Mucosa of descending colon (tissue), 3 donors: ENCODE results near the gene ATG10. TPM values are rescaled to one million over a fixed set of nuclear protein-coding genes. Genes with fewer than 3 reads are reported as not detected.

Source experiments
- ATAC-seq: fragments of 200-7000 bp; cut with Tn5 transposase; one replicate; pipeline ENCODE4 v1.9.1; 2020; ENCODE audit warnings: mild to moderate bottlenecking, moderate library complexity
- DNase-seq, 3 donors: peaks; one replicate each; pipeline ENCODE4 v3.0.0-alpha.2; 2020
- H3K36me3 ChIP-seq: fragments of 200-600 bp; one replicate; pipeline ENCODE4 v1.8.0; 2021; ENCODE audit warnings: low read depth, mild to moderate bottlenecking
- H3K4me1 ChIP-seq: fragments of 200-600 bp; one replicate; pipeline ENCODE4 v1.8.0; 2021; ENCODE audit warnings: low read depth, mild to moderate bottlenecking
- H3K4me3 ChIP-seq: fragments of 200-600 bp; one replicate; pipeline ENCODE4 v1.8.0; 2021; ENCODE audit warnings: mild to moderate bottlenecking
- H3K9me3 ChIP-seq: fragments of 200-600 bp; one replicate; pipeline ENCODE4 v1.8.0; 2021; ENCODE audit warnings: mild to moderate bottlenecking
- intact Hi-C, 2 donors: fragments of 100-400 bp; cut with DNase I in 1 of 2; cut with micrococcal nuclease in 1 of 2; formaldehyde crosslinking; loops; one replicate each; pipeline versions ENCODE4 v1.11.0 to v1.11.1; 2022; cut with DNase I, micrococcal nuclease
- total RNA-seq, 3 donors: library from RNA; stranded (reverse); fragmentation: NEBNext Ultra II Directional in 2 of 3; extraction: Animal tissue kit (Norgen Biotek cat#: 25700) in 2 of 3; gene quantifications; one replicate each; pipeline versions ENCODE4 v1.2.1 to v1.2.4, GENCODE V29; 2021 to 2023
- TF ChIP-seq, protein P1 (sequence below): fragments of 200-600 bp; IDR thresholded peaks from one replicate; pipeline ENCODE4 v1.8.0; 2022; ENCODE audit warnings: antibody characterized with exemption, mild to moderate bottlenecking
- donor health status: DM: no; HTN: no; CAD: no; lungs with moderate emphysema.
- donor health status: DM: no; HTN: no; CAD: no.
- donor health status: DM: no; HTN: yes; CAD: no.

ATG10 gene
- total RNA-seq, 3 donors from 2014 or later = 5.9 to 8.8 (median 7.0) TPM

DNA sequence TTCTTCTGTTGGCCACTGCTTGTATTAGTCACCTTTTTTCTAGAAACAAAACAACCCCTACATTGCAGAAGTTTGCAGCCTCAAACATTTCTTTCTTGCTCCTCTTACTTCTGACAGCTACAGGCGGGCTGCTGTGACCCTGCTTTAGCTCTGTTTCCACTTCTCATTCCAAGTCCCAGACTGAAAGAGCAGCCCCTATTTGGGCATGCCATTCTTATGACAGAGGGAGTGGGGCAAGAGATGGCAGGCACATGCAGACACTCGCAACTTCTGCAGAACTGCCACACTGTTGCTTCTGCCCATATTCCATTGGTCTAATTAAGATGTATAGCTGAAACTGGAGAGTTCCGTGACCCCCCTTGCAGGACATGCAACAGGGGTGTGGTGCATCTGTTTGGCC, 325.9 kb downstream of the ATG10 start:
- H3K36me3 ChIP-seq = no peaks in the 10 kb centered on the region
- no peak for DNase-seq
- no peak overlapping the region for H3K4me3 ChIP-seq
- H3K9me3 ChIP-seq = no peaks in the 10 kb centered on the region
- intact Hi-C loops = no loop called here
- TF ChIP-seq, protein P1, sequence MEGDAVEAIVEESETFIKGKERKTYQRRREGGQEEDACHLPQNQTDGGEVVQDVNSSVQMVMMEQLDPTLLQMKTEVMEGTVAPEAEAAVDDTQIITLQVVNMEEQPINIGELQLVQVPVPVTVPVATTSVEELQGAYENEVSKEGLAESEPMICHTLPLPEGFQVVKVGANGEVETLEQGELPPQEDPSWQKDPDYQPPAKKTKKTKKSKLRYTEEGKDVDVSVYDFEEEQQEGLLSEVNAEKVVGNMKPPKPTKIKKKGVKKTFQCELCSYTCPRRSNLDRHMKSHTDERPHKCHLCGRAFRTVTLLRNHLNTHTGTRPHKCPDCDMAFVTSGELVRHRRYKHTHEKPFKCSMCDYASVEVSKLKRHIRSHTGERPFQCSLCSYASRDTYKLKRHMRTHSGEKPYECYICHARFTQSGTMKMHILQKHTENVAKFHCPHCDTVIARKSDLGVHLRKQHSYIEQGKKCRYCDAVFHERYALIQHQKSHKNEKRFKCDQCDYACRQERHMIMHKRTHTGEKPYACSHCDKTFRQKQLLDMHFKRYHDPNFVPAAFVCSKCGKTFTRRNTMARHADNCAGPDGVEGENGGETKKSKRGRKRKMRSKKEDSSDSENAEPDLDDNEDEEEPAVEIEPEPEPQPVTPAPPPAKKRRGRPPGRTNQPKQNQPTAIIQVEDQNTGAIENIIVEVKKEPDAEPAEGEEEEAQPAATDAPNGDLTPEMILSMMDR = no peak
- ATAC-seq = no peak
- no peaks in the 10 kb centered on the region for H3K4me1 ChIP-seq

DNA sequence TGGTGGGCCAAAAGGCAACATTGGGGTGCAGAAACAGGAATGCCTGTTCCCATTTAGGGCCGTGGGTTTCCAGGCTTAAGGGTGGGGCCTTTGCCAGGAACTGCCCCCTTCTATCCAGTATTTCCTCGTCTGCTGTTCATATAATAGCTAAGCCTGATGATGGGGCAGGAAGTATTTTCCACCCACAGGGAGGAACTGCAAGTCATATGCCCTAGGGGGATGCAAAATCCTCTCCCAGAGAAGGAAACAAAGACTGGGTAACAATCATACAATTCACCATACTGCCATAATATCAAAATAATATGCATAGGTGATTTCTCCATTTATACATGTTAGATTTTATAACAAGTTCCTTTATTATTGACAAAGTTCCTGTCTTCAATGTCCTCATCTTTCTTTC, 326.8 kb downstream of the ATG10 start:
- Histone ChIP-seq H3K4me1 (no peaks in the 10 kb centered on the region), H3K36me3 (no peaks in the 10 kb centered on the region), H3K4me3 (no peak overlapping the region), H3K9me3 (no peaks in the 10 kb centered on the region)
- intact Hi-C loops = no loop called here
- TF ChIP-seq, protein P1 = no peak
- no peak for DNase-seq
- no peak for ATAC-seq

DNA sequence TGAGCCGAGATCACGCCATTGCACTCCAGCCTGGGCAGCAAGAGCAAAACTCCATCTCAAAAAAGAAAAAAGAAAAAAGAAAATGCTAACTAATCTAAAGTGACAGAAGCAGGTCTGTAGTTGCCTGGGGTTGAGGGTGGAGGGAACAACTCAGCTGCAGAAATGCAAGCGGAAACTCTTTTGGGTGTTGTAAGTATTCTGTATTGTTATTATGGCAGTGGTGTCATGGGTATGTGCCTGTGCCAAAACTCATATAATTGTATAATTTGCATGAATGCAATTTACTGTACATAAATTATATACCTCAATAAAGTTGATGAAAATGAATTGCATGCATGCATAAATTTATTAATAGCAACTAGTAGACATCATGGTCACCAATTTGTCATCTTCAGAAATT, 329.4 kb downstream of the ATG10 start:
- TF ChIP-seq, protein P1 = no peak
- Histone ChIP-seq H3K4me3 (no peak overlapping the region), H3K4me1 (no peaks in the 10 kb centered on the region), H3K36me3 (no peaks in the 10 kb centered on the region), H3K9me3 (no peaks in the 10 kb centered on the region)
- ATAC-seq (no peak), DNase-seq (no peak)
- intact Hi-C loops = no loop called here

Other genes starting within 250 kb of the ATG10 start
- gene SSBP2, start 220.9 kb upstream of the ATG10 start, total RNA-seq = 10 to 100 TPM; 17.5 to 77.9 (median 20.9) TPM